Urinary bladder (tissue), 4 donors: ENCODE measurements around the gene FMNL3. TPM values are rescaled to one million over a fixed set of nuclear protein-coding genes. Genes with fewer than 3 reads are reported as not detected.

Source experiments
- DNase-seq: peaks from one replicate; pipeline ENCODE4 v3.0.0-alpha.2; 2015; ENCODE audit errors: extremely low spot score
- H3K27ac ChIP-seq: one replicate; pipeline ENCODE4 v1.5.1; 2013; ENCODE audit warnings: low read depth, mild to moderate bottlenecking, moderate library complexity
- H3K36me3 ChIP-seq: one replicate; pipeline ENCODE4 v1.6.1; 2013; ENCODE audit warnings: mild to moderate bottlenecking, moderate library complexity; ENCODE audit not compliant: insufficient read depth
- H3K4me1 ChIP-seq: one replicate; pipeline ENCODE4 v1.6.1; 2013; ENCODE audit warnings: mild to moderate bottlenecking, moderate library complexity; ENCODE audit not compliant: insufficient read depth
- H3K4me3 ChIP-seq: one replicate; pipeline ENCODE4 v1.5.1; 2013; ENCODE audit warnings: low read depth, low read length
- WGBS: extraction: QIAGEN DNeasy Blood & Tissue Kit; methylation state at CpG from one replicate; pipeline ENCODE4 v1.1.7; 2013; 5-methylcytosine and 5-hydroxymethylcytosine counted together
- polyA plus RNA-seq: library from polyadenylated mRNA; stranded (reverse); fragments of 200-250 nt; gene quantifications from one replicate; pipeline ENCODE4 v1.2.3, GENCODE V29; 2013
- total RNA-seq: library from RNA; depleted of rRNA; stranded (reverse); fragments of >200 nt; gene quantifications from one replicate; pipeline ENCODE4 v1.2.3, GENCODE V29; 2014
- donor health status: healthy with polysubstance abuse.
- donor health status: healthy.

The FMNL3 gene
- total and polyA plus RNA-seq, 2 donors = 8.1 to 28.9 TPM

GRCh38 chr12:49646331-49646830 lies 60.8 kb downstream of the FMNL3 start:
- WGBS = 91% methylated on average over 7 of the region's 7 CpGs
- H3K27ac ChIP-seq = no peak overlapping the region
- DNase-seq = no peak
- no peak overlapping the region for H3K4me3 ChIP-seq
- peaks cover 1% of the 10 kb centered on the region for H3K36me3 ChIP-seq
- H3K4me1 ChIP-seq = no peaks in the 10 kb centered on the region

GRCh38 chr12:49645146-49646039 lies 61.8 kb downstream of the FMNL3 start:
- H3K36me3 ChIP-seq = peaks cover 1% of the 10 kb centered on the region
- 91% methylated on average over 6 of the region's 6 CpGs for WGBS
- DNase-seq = no peak
- no peaks in the 10 kb centered on the region for H3K4me1 ChIP-seq
- no peak overlapping the region for H3K4me3 ChIP-seq
- no peak overlapping the region for H3K27ac ChIP-seq

- WGBS = 3% methylated on average over 2 of the region's 2 CpGs
- Histone ChIP-seq H3K4me3 (no peak overlapping the region), H3K36me3 (peaks cover 1% of the 10 kb centered on the region), H3K4me1 (no peaks in the 10 kb centered on the region), H3K27ac (no peak overlapping the region)
- peak; percentile 65 for DNase-seq
Measured at GRCh38 chr12:49644620-49644994, 62.6 kb downstream of the FMNL3 start.

GRCh38 chr12:49643961-49644619 lies 63.1 kb downstream of the FMNL3 start:
- Histone ChIP-seq H3K27ac (peak overlapping the region; percentile 54), H3K4me1 (no peaks in the 10 kb centered on the region), H3K36me3 (peaks cover 1% of the 10 kb centered on the region), H3K4me3 (no peak overlapping the region)
- DNase-seq = no peak
- 50% methylated on average over 10 of the region's 10 CpGs for WGBS

- DNase-seq = no peak
- Histone ChIP-seq H3K36me3 (peaks cover 1% of the 10 kb centered on the region), H3K4me1 (no peaks in the 10 kb centered on the region), H3K4me3 (no peak overlapping the region), H3K27ac (no peak overlapping the region)
- 89% methylated on average over 7 of the region's 7 CpGs for WGBS
Measured at GRCh38 chr12:49643135-49643534, 64.1 kb downstream of the FMNL3 start.

- no peak for DNase-seq
- H3K36me3 ChIP-seq = peaks cover 1% of the 10 kb centered on the region
Measured at GRCh38 chr12:49642370-49642802, 64.8 kb downstream of the FMNL3 start.

GRCh38 chr12:49641748-49642369 lies 65.3 kb downstream of the FMNL3 start:
- no peak overlapping the region for H3K27ac ChIP-seq

More at GRCh38 chr12:49642370-49642802, 64.8 kb downstream of the FMNL3 start:
- Histone ChIP-seq H3K4me1 (no peaks in the 10 kb centered on the region), H3K4me3 (no peak overlapping the region), H3K27ac (no peak overlapping the region)
- 85% methylated on average over 11 of the region's 11 CpGs for WGBS

GRCh38 chr12:49636979-49637755 lies 70.0 kb downstream of the FMNL3 start:
- no peaks in the 10 kb centered on the region for H3K36me3 ChIP-seq
- no peak overlapping the region for H3K27ac ChIP-seq
- peak; percentile 47 for DNase-seq
- no peak overlapping the region for H3K4me3 ChIP-seq
- WGBS = 16% methylated on average over 9 of the region's 9 CpGs
- H3K4me1 ChIP-seq = no peaks in the 10 kb centered on the region

More at GRCh38 chr12:49641748-49642369, 65.3 kb downstream of the FMNL3 start:
- peaks cover 1% of the 10 kb centered on the region for H3K36me3 ChIP-seq
- no peak for DNase-seq
- H3K4me1 ChIP-seq = no peaks in the 10 kb centered on the region
- 86% methylated on average over 17 of the region's 17 CpGs for WGBS
- no peak overlapping the region for H3K4me3 ChIP-seq

GRCh38 chr12:49636574-49636973 lies 70.6 kb downstream of the FMNL3 start:
- 50% methylated on average over 13 of the region's 13 CpGs for WGBS
- Histone ChIP-seq H3K4me3 (no peak overlapping the region), H3K36me3 (no peaks in the 10 kb centered on the region), H3K4me1 (no peaks in the 10 kb centered on the region), H3K27ac (no peak overlapping the region)
- no peak for DNase-seq

GRCh38 chr12:49635656-49636055 lies 71.5 kb downstream of the FMNL3 start:
- Histone ChIP-seq H3K4me3 (no peak overlapping the region), H3K36me3 (no peaks in the 10 kb centered on the region), H3K4me1 (no peaks in the 10 kb centered on the region), H3K27ac (no peak overlapping the region)
- WGBS = 92% methylated on average over 4 of the region's 4 CpGs
- DNase-seq = no peak

- H3K36me3 ChIP-seq = no peaks in the 10 kb centered on the region
- no peak for DNase-seq
- WGBS = 90% methylated on average over 9 of the region's 9 CpGs
- H3K27ac ChIP-seq = no peak overlapping the region
- no peak overlapping the region for H3K4me3 ChIP-seq
- no peaks in the 10 kb centered on the region for H3K4me1 ChIP-seq
Measured at GRCh38 chr12:49635036-49635435, 72.2 kb downstream of the FMNL3 start.

- no peaks in the 10 kb centered on the region for H3K36me3 ChIP-seq
- 95% methylated on average over 2 of the region's 2 CpGs for WGBS
- no peak for DNase-seq
- H3K4me3 ChIP-seq = no peak overlapping the region
- no peaks in the 10 kb centered on the region for H3K4me1 ChIP-seq
- H3K27ac ChIP-seq = no peak overlapping the region
Measured at GRCh38 chr12:49633703-49634345, 73.4 kb downstream of the FMNL3 start.
